HEK293 (cell line): ENCODE data around the gene ZSWIM7.

ENCODE experiments used
- CTCF ChIA-PET: fragments of 350-600 bp; formaldehyde crosslinking; extraction: SDS; loops from one replicate; lab custom pipeline; 2021; ENCODE audit warnings: antibody characterized with exemption; lab: Yijun Ruan, JAX
- POLR2A ChIA-PET: fragments of 300-600 bp; formaldehyde crosslinking; extraction: SDS; loops from one replicate; lab custom pipeline; 2020; ENCODE audit warnings: antibody characterized with exemption, inconsistent platforms; lab: Yijun Ruan, JAX
- H3K27ac ChIP-seq: fragments of 200-500 bp; sonication (Bioruptor generic); 2 replicates; pipeline ENCODE4 v1.5.1; 2014; ENCODE audit warnings: low read depth, low read length, control low read depth, inconsistent platforms; ENCODE audit errors: extremely low read depth
- H3K36me3 ChIP-seq, 2 experiments: fragments of 200-500 bp in 1 of 2; sonication (Bioruptor generic) in 1 of 2; 1 replicate in 1 of 2; 2 replicates in 1 of 2; pipeline ENCODE4 v1.5.1; 2014 to 2017; ENCODE audit warnings: inconsistent platforms in 2 of 2, low read length in 2 of 2; ENCODE audit not compliant: control insufficient read depth in 2 of 2, insufficient read depth in 1 of 2
- H3K4me1 ChIP-seq: fragments of 200-500 bp; sonication (Bioruptor generic); 2 replicates; pipeline ENCODE4 v1.5.1; 2014; ENCODE audit warnings: mild to moderate bottlenecking, low read length, inconsistent platforms; ENCODE audit not compliant: control insufficient read depth, insufficient read depth
- H3K4me3 ChIP-seq: 2 replicates; pipeline ENCODE4 v1.5.1; 2011; ENCODE audit warnings: low read depth, mild to moderate bottlenecking, control low read depth, low read length, moderate library complexity
- H3K9me3 ChIP-seq: fragments of 200-500 bp; sonication (Bioruptor generic); 2 replicates; pipeline ENCODE4 v1.5.1; 2014; ENCODE audit warnings: low read depth, low read length, inconsistent platforms; ENCODE audit not compliant: control insufficient read depth, insufficient read depth
- HOXC10 ChIP-seq: sonication (generic); formaldehyde crosslinking; IDR thresholded peaks from 2 replicates; pipeline ENCODE4 v1.8.1; 2023; ENCODE audit warnings: mild to moderate bottlenecking, missing genetic modification reagents
- TRIM28 ChIP-seq: IDR thresholded peaks from 2 replicates; pipeline ENCODE4 v1.6.1; 2011; ENCODE audit warnings: low read length, control low read depth, borderline replicate concordance
- ZBTB21 ChIP-seq: fragments of 450-650 bp; formaldehyde crosslinking; IDR thresholded peaks from 2 replicates; pipeline ENCODE4 v1.5.1; 2017; ENCODE audit warnings: missing biosample characterization, missing genetic modification characterization
- ZNF140 ChIP-seq: fragments of 450-650 bp; formaldehyde crosslinking; IDR thresholded peaks from 2 replicates; pipeline ENCODE4 v1.5.1; 2016; ENCODE audit warnings: missing biosample characterization, missing genetic modification characterization
- ZNF394 ChIP-seq: fragments of 450-650 bp; formaldehyde crosslinking; IDR thresholded peaks from 2 replicates; pipeline ENCODE4 v1.5.1; 2016; ENCODE audit warnings: missing biosample characterization, missing genetic modification characterization, mild to moderate bottlenecking, moderate library complexity, borderline replicate concordance
- ZNF423 ChIP-seq: fragments of 450-650 bp; formaldehyde crosslinking; IDR thresholded peaks from 2 replicates; pipeline ENCODE4 v1.5.1; 2016; ENCODE audit warnings: missing biosample characterization, missing genetic modification characterization
- ZNF548 ChIP-seq: fragments of 450-650 bp; formaldehyde crosslinking; IDR thresholded peaks from 2 replicates; pipeline ENCODE4 v1.5.1; 2016; ENCODE audit warnings: missing biosample characterization, missing genetic modification characterization
- ZNF561 ChIP-seq: fragments of 450-650 bp; IDR thresholded peaks from 2 replicates; pipeline ENCODE4 v1.5.1; 2018; ENCODE audit warnings: missing biosample characterization, missing genetic modification characterization, borderline replicate concordance
- ZNF701 ChIP-seq: fragments of 450-650 bp; formaldehyde crosslinking; IDR thresholded peaks from 2 replicates; pipeline ENCODE4 v1.5.1; 2016; ENCODE audit warnings: missing biosample characterization, missing genetic modification characterization
- ZNF777 ChIP-seq: fragments of 450-650 bp; formaldehyde crosslinking; IDR thresholded peaks from 2 replicates; pipeline ENCODE4 v1.5.1; 2017; ENCODE audit warnings: missing biosample characterization, missing genetic modification characterization, borderline replicate concordance
- ZNF791 ChIP-seq: fragments of 450-650 bp; formaldehyde crosslinking; IDR thresholded peaks from 2 replicates; pipeline ENCODE4 v1.5.1; 2016; ENCODE audit warnings: missing biosample characterization, missing genetic modification characterization
- TF ChIP-seq, protein P1 (sequence below): fragments of 450-650 bp; formaldehyde crosslinking; IDR thresholded peaks from 2 replicates; pipeline ENCODE4 v1.5.1; 2016; ENCODE audit warnings: missing biosample characterization, missing genetic modification characterization
- TF ChIP-seq, protein P2 (sequence below): fragments of 450-650 bp; formaldehyde crosslinking; IDR thresholded peaks from 2 replicates; pipeline ENCODE4 v1.5.1; 2016; ENCODE audit warnings: missing biosample characterization, missing genetic modification characterization
- TF ChIP-seq, protein P3 (sequence below): fragments of 450-650 bp; formaldehyde crosslinking; IDR thresholded peaks from 2 replicates; pipeline ENCODE4 v1.5.1; 2017; ENCODE audit warnings: missing biosample characterization, missing genetic modification characterization
- TF ChIP-seq, protein P4 (sequence below): fragments of 450-650 bp; formaldehyde crosslinking; IDR thresholded peaks from 2 replicates; pipeline ENCODE4 v1.5.1; 2016; ENCODE audit warnings: missing biosample characterization, missing genetic modification characterization
- TF ChIP-seq, protein P5 (sequence below): fragments of 450-650 bp; formaldehyde crosslinking; IDR thresholded peaks from 2 replicates; pipeline ENCODE4 v1.5.1; 2016; ENCODE audit warnings: missing biosample characterization, missing genetic modification characterization
- TF ChIP-seq, protein P6 (sequence below): fragments of 450-650 bp; formaldehyde crosslinking; IDR thresholded peaks from 2 replicates; pipeline ENCODE4 v1.5.1; 2016; ENCODE audit warnings: missing biosample characterization, missing genetic modification characterization, low read depth
- TF ChIP-seq, protein P7 (sequence below): sonication (generic); formaldehyde crosslinking; IDR thresholded peaks from 2 replicates; pipeline ENCODE4 v1.8.1; 2022; ENCODE audit warnings: mild to moderate bottlenecking, moderate library complexity, missing genetic modification reagents

Gene ZSWIM7

DNA sequence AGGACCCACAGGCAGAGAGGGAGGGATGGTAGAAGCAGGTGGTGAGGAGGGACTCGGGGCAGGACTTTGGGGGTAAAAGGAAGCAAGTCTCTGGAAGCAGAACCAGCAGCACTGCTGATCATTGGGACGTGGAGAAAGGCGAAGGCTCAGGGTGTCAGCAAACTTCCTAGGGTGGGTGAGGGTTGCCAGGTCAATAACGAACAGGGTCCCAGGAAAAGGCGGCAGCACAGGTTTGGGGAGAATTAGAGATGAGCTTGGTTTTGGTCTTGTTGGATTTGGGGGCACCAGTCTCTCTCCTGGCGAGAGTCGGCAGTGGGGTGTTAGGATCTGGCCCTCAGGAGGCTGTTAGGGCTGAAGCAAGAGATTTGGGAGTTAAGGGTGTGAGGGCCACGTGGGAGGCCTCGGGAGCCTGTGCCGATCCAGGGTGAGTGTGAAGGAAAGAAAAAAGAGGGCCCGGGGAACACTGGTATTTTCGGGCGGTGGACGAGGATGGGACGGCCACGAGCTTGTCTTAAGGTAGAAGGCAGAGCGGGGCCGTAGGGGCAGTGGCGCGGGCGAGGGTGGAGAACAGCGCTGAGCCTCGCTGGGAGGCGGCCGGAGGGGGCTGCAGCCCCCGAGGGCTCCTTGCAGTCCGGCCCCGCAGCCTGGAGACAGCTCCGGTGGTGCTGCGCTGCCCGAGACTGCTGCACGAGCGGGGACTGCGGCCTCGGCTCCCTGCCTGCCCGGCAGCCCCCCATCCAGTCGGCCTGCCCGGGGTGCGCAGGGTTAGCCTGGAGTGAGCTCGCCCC, 55.3 kb downstream of the ZSWIM7 start:
- Histone ChIP-seq H3K27ac (peak overlapping the region; percentile 37; the same call in 1 of the 2 replicates), H3K4me3 (peak overlapping the region; percentile 62; the same call in 1 of the 2 replicates), H3K9me3 (no peaks in the 10 kb centered on the region), H3K36me3 (no peaks in the 10 kb centered on the region), H3K4me1 (peaks cover 5% of the 10 kb centered on the region)
- ChIA-PET CTCF (interaction anchor here (0.6 to 5.1 kb wide), 6 partner anchors 26 to 499 kb away, joined by 3 to 36 read pairs (median 8); partner anchors contain the start of genes TTC19 and ZSWIM7), POLR2A (interaction anchor here (0.5 to 2.3 kb wide), 5 partner anchors 53 to 384 kb away, joined by 3 to 33 read pairs (median 4); partner anchors contain the start of genes NCOR1, TTC19 and ZSWIM7)
- TF ChIP-seq TRIM28, result no peak
- TF ChIP-seq, protein P1, sequence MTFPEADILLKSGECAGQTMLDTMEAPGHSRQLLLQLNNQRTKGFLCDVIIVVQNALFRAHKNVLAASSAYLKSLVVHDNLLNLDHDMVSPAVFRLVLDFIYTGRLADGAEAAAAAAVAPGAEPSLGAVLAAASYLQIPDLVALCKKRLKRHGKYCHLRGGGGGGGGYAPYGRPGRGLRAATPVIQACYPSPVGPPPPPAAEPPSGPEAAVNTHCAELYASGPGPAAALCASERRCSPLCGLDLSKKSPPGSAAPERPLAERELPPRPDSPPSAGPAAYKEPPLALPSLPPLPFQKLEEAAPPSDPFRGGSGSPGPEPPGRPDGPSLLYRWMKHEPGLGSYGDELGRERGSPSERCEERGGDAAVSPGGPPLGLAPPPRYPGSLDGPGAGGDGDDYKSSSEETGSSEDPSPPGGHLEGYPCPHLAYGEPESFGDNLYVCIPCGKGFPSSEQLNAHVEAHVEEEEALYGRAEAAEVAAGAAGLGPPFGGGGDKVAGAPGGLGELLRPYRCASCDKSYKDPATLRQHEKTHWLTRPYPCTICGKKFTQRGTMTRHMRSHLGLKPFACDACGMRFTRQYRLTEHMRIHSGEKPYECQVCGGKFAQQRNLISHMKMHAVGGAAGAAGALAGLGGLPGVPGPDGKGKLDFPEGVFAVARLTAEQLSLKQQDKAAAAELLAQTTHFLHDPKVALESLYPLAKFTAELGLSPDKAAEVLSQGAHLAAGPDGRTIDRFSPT, result no peak
- no peak for TF ChIP-seq ZNF791 (tag by site-specific recombination)
- TF ChIP-seq ZNF423, result no peak
- no peak for TF ChIP-seq HOXC10 (CRISPR knock-in tag)
- no peak for TF ChIP-seq ZNF561 (tag by site-specific recombination)
- TF ChIP-seq ZNF701 (tag by site-specific recombination), result no peak
- TF ChIP-seq ZNF777 (tag by site-specific recombination), result no peak
- no peak for TF ChIP-seq ZBTB21
- no peak for TF ChIP-seq ZNF394 (tag by site-specific recombination)
- TF ChIP-seq, protein P2, sequence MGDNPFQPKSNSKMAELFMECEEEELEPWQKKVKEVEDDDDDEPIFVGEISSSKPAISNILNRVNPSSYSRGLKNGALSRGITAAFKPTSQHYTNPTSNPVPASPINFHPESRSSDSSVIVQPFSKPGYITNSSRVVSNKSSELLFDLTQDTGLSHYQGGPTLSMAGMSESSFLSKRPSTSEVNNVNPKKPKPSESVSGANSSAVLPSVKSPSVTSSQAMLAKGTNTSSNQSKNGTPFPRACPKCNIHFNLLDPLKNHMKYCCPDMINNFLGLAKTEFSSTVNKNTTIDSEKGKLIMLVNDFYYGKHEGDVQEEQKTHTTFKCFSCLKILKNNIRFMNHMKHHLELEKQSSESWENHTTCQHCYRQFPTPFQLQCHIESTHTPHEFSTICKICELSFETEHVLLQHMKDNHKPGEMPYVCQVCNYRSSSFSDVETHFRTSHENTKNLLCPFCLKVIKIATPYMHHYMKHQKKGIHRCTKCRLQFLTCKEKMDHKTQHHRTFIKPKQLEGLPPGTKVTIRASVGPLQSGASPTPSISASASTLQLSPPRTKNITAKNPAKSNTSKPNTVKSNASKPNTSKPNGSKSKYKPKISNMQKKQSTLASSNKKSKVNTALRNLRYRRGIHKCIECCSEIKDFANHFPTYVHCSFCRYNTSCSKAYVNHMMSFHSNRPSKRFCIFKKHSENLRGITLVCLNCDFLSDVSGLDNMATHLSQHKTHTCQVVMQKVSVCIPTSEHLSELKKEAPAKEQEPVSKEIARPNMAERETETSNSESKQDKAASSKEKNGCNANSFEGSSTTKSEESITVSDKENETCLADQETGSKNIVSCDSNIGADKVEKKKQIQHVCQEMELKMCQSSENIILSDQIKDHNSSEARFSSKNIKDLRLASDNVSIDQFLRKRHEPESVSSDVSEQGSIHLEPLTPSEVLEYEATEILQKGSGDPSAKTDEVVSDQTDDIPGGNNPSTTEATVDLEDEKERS (tag by site-specific recombination), result no peak
- TF ChIP-seq, protein P3, sequence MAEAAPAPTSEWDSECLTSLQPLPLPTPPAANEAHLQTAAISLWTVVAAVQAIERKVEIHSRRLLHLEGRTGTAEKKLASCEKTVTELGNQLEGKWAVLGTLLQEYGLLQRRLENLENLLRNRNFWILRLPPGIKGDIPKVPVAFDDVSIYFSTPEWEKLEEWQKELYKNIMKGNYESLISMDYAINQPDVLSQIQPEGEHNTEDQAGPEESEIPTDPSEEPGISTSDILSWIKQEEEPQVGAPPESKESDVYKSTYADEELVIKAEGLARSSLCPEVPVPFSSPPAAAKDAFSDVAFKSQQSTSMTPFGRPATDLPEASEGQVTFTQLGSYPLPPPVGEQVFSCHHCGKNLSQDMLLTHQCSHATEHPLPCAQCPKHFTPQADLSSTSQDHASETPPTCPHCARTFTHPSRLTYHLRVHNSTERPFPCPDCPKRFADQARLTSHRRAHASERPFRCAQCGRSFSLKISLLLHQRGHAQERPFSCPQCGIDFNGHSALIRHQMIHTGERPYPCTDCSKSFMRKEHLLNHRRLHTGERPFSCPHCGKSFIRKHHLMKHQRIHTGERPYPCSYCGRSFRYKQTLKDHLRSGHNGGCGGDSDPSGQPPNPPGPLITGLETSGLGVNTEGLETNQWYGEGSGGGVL (tag by site-specific recombination), result no peak
- no peak for TF ChIP-seq ZNF548 (tag by site-specific recombination)
- TF ChIP-seq, protein P4, sequence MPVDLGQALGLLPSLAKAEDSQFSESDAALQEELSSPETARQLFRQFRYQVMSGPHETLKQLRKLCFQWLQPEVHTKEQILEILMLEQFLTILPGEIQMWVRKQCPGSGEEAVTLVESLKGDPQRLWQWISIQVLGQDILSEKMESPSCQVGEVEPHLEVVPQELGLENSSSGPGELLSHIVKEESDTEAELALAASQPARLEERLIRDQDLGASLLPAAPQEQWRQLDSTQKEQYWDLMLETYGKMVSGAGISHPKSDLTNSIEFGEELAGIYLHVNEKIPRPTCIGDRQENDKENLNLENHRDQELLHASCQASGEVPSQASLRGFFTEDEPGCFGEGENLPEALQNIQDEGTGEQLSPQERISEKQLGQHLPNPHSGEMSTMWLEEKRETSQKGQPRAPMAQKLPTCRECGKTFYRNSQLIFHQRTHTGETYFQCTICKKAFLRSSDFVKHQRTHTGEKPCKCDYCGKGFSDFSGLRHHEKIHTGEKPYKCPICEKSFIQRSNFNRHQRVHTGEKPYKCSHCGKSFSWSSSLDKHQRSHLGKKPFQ, result no peak
- TF ChIP-seq, protein P5, sequence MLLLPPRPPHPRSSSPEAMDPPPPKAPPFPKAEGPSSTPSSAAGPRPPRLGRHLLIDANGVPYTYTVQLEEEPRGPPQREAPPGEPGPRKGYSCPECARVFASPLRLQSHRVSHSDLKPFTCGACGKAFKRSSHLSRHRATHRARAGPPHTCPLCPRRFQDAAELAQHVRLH (tag by site-specific recombination), result no peak
- TF ChIP-seq ZNF140, result no peak
- TF ChIP-seq, protein P6, sequence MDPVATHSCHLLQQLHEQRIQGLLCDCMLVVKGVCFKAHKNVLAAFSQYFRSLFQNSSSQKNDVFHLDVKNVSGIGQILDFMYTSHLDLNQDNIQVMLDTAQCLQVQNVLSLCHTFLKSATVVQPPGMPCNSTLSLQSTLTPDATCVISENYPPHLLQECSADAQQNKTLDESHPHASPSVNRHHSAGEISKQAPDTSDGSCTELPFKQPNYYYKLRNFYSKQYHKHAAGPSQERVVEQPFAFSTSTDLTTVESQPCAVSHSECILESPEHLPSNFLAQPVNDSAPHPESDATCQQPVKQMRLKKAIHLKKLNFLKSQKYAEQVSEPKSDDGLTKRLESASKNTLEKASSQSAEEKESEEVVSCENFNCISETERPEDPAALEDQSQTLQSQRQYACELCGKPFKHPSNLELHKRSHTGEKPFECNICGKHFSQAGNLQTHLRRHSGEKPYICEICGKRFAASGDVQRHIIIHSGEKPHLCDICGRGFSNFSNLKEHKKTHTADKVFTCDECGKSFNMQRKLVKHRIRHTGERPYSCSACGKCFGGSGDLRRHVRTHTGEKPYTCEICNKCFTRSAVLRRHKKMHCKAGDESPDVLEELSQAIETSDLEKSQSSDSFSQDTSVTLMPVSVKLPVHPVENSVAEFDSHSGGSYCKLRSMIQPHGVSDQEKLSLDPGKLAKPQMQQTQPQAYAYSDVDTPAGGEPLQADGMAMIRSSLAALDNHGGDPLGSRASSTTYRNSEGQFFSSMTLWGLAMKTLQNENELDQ (tag by site-specific recombination), result no peak
- TF ChIP-seq, protein P7, sequence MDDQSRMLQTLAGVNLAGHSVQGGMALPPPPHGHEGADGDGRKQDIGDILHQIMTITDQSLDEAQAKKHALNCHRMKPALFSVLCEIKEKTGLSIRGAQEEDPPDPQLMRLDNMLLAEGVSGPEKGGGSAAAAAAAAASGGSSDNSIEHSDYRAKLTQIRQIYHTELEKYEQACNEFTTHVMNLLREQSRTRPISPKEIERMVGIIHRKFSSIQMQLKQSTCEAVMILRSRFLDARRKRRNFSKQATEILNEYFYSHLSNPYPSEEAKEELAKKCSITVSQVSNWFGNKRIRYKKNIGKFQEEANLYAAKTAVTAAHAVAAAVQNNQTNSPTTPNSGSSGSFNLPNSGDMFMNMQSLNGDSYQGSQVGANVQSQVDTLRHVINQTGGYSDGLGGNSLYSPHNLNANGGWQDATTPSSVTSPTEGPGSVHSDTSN (CRISPR knock-in tag), result no peak; the same call in 1 of the 2 replicates
